OCI-LY3 (cell line): ENCODE results near the gene NKTR.
"Not testable (repeated sequence)": the region's sequence is repeated elsewhere in the genome, so short reads cannot be mapped to it uniquely, and the experiment has no call there.

Experiments used
- H2AFZ ChIP-seq: fragments of 200-600, 300-600 bp; shearing (Covaris generic); 2 replicates; pipeline ENCODE4 v1.6.0; 2014; ENCODE audit warnings: antibody characterized with exemption, low read depth, low read length
- H3K27ac ChIP-seq: fragments of 200-600, 300-600 bp; sonication (generic); 2 replicates; pipeline ENCODE4 v1.5.1; 2014; ENCODE audit warnings: mild to moderate bottlenecking, low read length, moderate library complexity, mixed read lengths
- H3K27me3 ChIP-seq: fragments of 200-600, 300-600 bp; sonication (generic); 2 replicates; pipeline ENCODE4 v1.6.1; 2014; ENCODE audit warnings: low read depth, low read length, mixed read lengths
- H3K36me3 ChIP-seq: fragments of 200-600, 300-600 bp; sonication (generic); replicated peaks from 2 replicates; pipeline ENCODE3; 2014; ENCODE audit warnings: low read depth, low read length, mixed read lengths
- H3K4me1 ChIP-seq: fragments of 300-600, 200-600 bp; sonication (generic); 2 replicates; pipeline ENCODE4 v1.6.1; 2014; ENCODE audit warnings: low read length, mixed read lengths
- H3K4me2 ChIP-seq: fragments of 200-600, 300-600 bp; sonication (generic); 2 replicates; pipeline ENCODE4 v1.6.1; 2014; ENCODE audit warnings: low read length, mixed read lengths
- H3K4me3 ChIP-seq: fragments of 300-600, 200-600 bp; sonication (generic); 2 replicates; pipeline ENCODE4 v1.5.1; 2014; ENCODE audit warnings: antibody characterized with exemption, mild to moderate bottlenecking, low read length, moderate library complexity
- H3K79me2 ChIP-seq: fragments of 300-600, 200-600 bp; shearing (Covaris generic); 2 replicates; pipeline ENCODE4 v1.6.1; 2014; ENCODE audit warnings: mild to moderate bottlenecking, low read length, mixed read lengths
- H3K9ac ChIP-seq: fragments of 300-600, 200-600 bp; shearing (Covaris generic); 2 replicates; pipeline ENCODE4 v1.6.0; 2014; ENCODE audit warnings: mild to moderate bottlenecking, low read length, moderate library complexity
- H3K9me3 ChIP-seq: fragments of 200-600, 300-600 bp; shearing (Covaris generic); 2 replicates; pipeline ENCODE4 v1.6.1; 2014; ENCODE audit warnings: low read length, mixed read lengths; ENCODE audit not compliant: insufficient read depth
- H4K20me1 ChIP-seq: fragments of 200-600, 300-600 bp; sonication (generic); 2 replicates; pipeline ENCODE4 v1.6.1; 2016; ENCODE audit warnings: low read length, mixed read lengths; ENCODE audit not compliant: insufficient read depth
- CTCF ChIP-seq: fragments of 200-600, 300-600 bp; sonication (generic); IDR thresholded peaks from 2 replicates; pipeline ENCODE4 v1.5.1; 2014; ENCODE audit warnings: antibody characterized with exemption, low read length, low read depth
- EZH2phosphoT487 ChIP-seq: fragments of 200-600 bp; shearing (Covaris generic); IDR thresholded peaks from 2 replicates; pipeline ENCODE4 v1.6.1; 2018; ENCODE audit warnings: antibody characterized with exemption, mixed run types, low read depth

NKTR gene

GRCh38 chr3:42575137-42575741 lies 25.2 kb upstream of the NKTR start:
- Histone ChIP-seq H2AFZ (no peak overlapping the region), H3K4me1 (peaks cover 2% of the 10 kb centered on the region), H3K27ac (no peak overlapping the region), H3K9ac (no peak overlapping the region), H3K9me3 (peaks cover 8% of the 10 kb centered on the region), H3K79me2 (peaks cover 26% of the 10 kb centered on the region), H3K4me2 (no peak overlapping the region), H3K36me3 (peaks cover 41% of the 10 kb centered on the region), H3K4me3 (no peak overlapping the region), H4K20me1 (no peaks in the 10 kb centered on the region), H3K27me3 (no peaks in the 10 kb centered on the region)
- TF ChIP-seq EZH2phosphoT487 (no peak), CTCF (no peak)

- Histone ChIP-seq H3K9ac (no peak overlapping the region), H3K79me2 (peaks cover 41% of the 10 kb centered on the region), H4K20me1 (no peaks in the 10 kb centered on the region), H3K27ac (no peak overlapping the region), H3K36me3 (peaks cover 41% of the 10 kb centered on the region), H2AFZ (no peak overlapping the region), H3K9me3 (peaks cover 8% of the 10 kb centered on the region), H3K4me2 (no peak overlapping the region), H3K4me3 (no peak overlapping the region), H3K27me3 (no peaks in the 10 kb centered on the region), H3K4me1 (peaks cover 17% of the 10 kb centered on the region)
- TF ChIP-seq CTCF (no peak), EZH2phosphoT487 (no peak)
Observed at GRCh38 chr3:42578054-42578453, 22.4 kb upstream of the NKTR start.

DNA sequence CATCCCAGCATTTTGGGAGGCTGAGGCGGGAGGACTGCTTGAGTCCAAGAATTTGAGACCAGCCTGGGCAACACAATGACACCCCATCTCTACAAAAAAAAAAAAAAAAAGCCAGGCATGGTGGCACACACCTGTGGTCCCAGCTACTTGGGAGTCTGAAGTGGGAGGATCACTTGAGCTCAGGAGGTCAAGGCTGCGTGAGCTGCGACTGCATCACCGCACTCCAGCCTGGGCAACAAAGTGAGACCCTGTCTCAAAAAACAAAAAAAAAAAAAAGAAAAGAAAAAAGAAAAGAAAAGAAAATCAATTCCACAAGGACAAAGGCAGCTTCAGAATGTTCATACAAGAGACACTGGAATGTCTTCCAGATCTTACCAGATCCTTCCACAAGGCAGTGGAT lies 21.1 kb upstream of the NKTR start:
- H3K4me1 ChIP-seq, result peaks cover 20% of the 10 kb centered on the region
- H3K27ac ChIP-seq, H3K9me3 ChIP-seq, H3K9ac ChIP-seq, H3K4me3 ChIP-seq, H3K4me2 ChIP-seq, H3K27me3 ChIP-seq, H2AFZ ChIP-seq, H4K20me1 ChIP-seq: not testable (repeated sequence)
- H3K36me3 ChIP-seq, result peaks cover 32% of the 10 kb centered on the region
- peaks cover 46% of the 10 kb centered on the region for H3K79me2 ChIP-seq

- H2AFZ ChIP-seq, result peak overlapping the region; percentile 53
Observed at GRCh38 chr3:42581400-42581708, 19.1 kb upstream of the NKTR start.

More at GRCh38 chr3:42581400-42581708, 19.1 kb upstream of the NKTR start:
- Histone ChIP-seq H3K9ac (peak overlapping the region; percentile 82), H4K20me1 (no peaks in the 10 kb centered on the region), H3K79me2 (peaks cover 38% of the 10 kb centered on the region), H3K27ac (peak overlapping the region; percentile 66), H3K9me3 (no peaks in the 10 kb centered on the region), H3K4me3 (peak overlapping the region; percentile 79), H3K36me3 (peaks cover 14% of the 10 kb centered on the region), H3K27me3 (no peaks in the 10 kb centered on the region), H3K4me2 (peak overlapping the region; percentile 83), H3K4me1 (peaks cover 20% of the 10 kb centered on the region)
- TF ChIP-seq CTCF (no peak), EZH2phosphoT487 (no peak)
